Subcutaneous abdominal adipose tissue (tissue), 5 donors: Measurements from ENCODE around the gene UBE3D.

Experiments
- H3K27ac ChIP-seq: one replicate; pipeline ENCODE4 v1.7.0; 2013; ENCODE audit warnings: low read depth, mild to moderate bottlenecking, inconsistent platforms, low read length, moderate library complexity
- H3K27me3 ChIP-seq, 5 donors: one replicate each; pipeline ENCODE4 v1.7.0; 2013; ENCODE audit warnings: low read length in 5 of 5, inconsistent platforms in 1 of 5; ENCODE audit not compliant: control insufficient read depth in 5 of 5, insufficient read depth in 4 of 5
- H3K36me3 ChIP-seq, 5 donors: one replicate each; pipeline ENCODE4 v1.7.0; 2013; ENCODE audit warnings: low read length in 5 of 5; ENCODE audit not compliant: control insufficient read depth in 5 of 5, insufficient read depth in 5 of 5
- H3K4me1 ChIP-seq, 5 donors: one replicate each; pipeline ENCODE4 v1.7.0; 2013; ENCODE audit warnings: low read length in 5 of 5, mild to moderate bottlenecking in 3 of 5, moderate library complexity in 1 of 5; ENCODE audit not compliant: control insufficient read depth in 5 of 5, insufficient read depth in 5 of 5
- H3K4me3 ChIP-seq, 5 donors: one replicate each; pipeline ENCODE4 v1.7.0; 2013; ENCODE audit warnings: low read length in 5 of 5, low read depth in 1 of 5
- H3K9ac ChIP-seq, 5 donors: one replicate each; pipeline ENCODE4 v1.7.0; 2013; ENCODE audit warnings: low read length in 5 of 5, mild to moderate bottlenecking in 4 of 5, moderate library complexity in 3 of 5
- H3K9me3 ChIP-seq, 5 donors: one replicate each; pipeline ENCODE4 v1.7.0; 2013; ENCODE audit warnings: low read length in 5 of 5; ENCODE audit not compliant: control insufficient read depth in 5 of 5
- donor health status: healthy.
- donor health status: healthy.
- donor health status: healthy.
- donor health status: healthy.
- donor health status: healthy.

UBE3D gene

GRCh38 chr6:83057705-83058321 is 7.8 kb downstream of the UBE3D start:
- Histone ChIP-seq H3K36me3 (peaks cover 0 to 14% (median 2%) of the 10 kb centered on the region in 5 donors), H3K27ac (no peak overlapping the region), H3K4me1 (peaks cover 0 to 6% (median 2%) of the 10 kb centered on the region in 5 donors), H3K4me3 (no peak overlapping the region), H3K9me3 (no peaks in the 10 kb centered on the region), H3K27me3 (no peaks in the 10 kb centered on the region), H3K9ac (no peak overlapping the region)

GRCh38 chr6:83055366-83055964 is 10.2 kb downstream of the UBE3D start:
- no peak overlapping the region for H3K27ac ChIP-seq
- no peak overlapping the region for H3K4me3 ChIP-seq
- H3K9ac ChIP-seq: no peak overlapping the region
- H3K36me3 ChIP-seq: peaks cover 0 to 23% (median 3%) of the 10 kb centered on the region in 5 donors
- H3K27me3 ChIP-seq: no peaks in the 10 kb centered on the region
- no peaks in the 10 kb centered on the region for H3K9me3 ChIP-seq
- peaks cover 0 to 6% (median 2%) of the 10 kb centered on the region in 5 donors for H3K4me1 ChIP-seq

- Histone ChIP-seq H3K27me3 (no peaks in the 10 kb centered on the region), H3K36me3 (peaks cover 0 to 23% (median 3%) of the 10 kb centered on the region in 5 donors), H3K27ac (no peak overlapping the region), H3K9me3 (no peaks in the 10 kb centered on the region), H3K9ac (no peak overlapping the region), H3K4me3 (no peak overlapping the region), H3K4me1 (peaks cover 0 to 6% (median 2%) of the 10 kb centered on the region in 5 donors)
Observed at GRCh38 chr6:83053678-83054077, 12.0 kb downstream of the UBE3D start.

- Histone ChIP-seq H3K9me3 (no peaks in the 10 kb centered on the region), H3K4me1 (peaks cover 0 to 6% (median 2%) of the 10 kb centered on the region in 5 donors), H3K4me3 (no peak overlapping the region), H3K27ac (no peak overlapping the region), H3K36me3 (peaks cover 0 to 22% (median 3%) of the 10 kb centered on the region in 5 donors), H3K9ac (no peak overlapping the region), H3K27me3 (no peaks in the 10 kb centered on the region)
Observed at GRCh38 chr6:83051377-83052172, 14.1 kb downstream of the UBE3D start.

GRCh38 chr6:83047065-83047754 is 18.4 kb downstream of the UBE3D start:
- no peak overlapping the region for H3K27ac ChIP-seq
- no peaks in the 10 kb centered on the region for H3K4me1 ChIP-seq
- no peak overlapping the region for H3K4me3 ChIP-seq
- no peaks in the 10 kb centered on the region for H3K9me3 ChIP-seq
- H3K9ac ChIP-seq: no peak overlapping the region
- H3K27me3 ChIP-seq: no peaks in the 10 kb centered on the region
- peaks cover 0 to 16% (median 4%) of the 10 kb centered on the region in 5 donors for H3K36me3 ChIP-seq

- Histone ChIP-seq H3K4me3 (no peak overlapping the region), H3K4me1 (no peaks in the 10 kb centered on the region), H3K27me3 (no peaks in the 10 kb centered on the region), H3K27ac (no peak overlapping the region), H3K36me3 (peaks cover 0 to 4% (median 0%) of the 10 kb centered on the region in 5 donors), H3K9ac (no peak overlapping the region), H3K9me3 (no peaks in the 10 kb centered on the region)
Observed at GRCh38 chr6:83044091-83044768, 21.4 kb downstream of the UBE3D start.

- H3K4me1 ChIP-seq: no peaks in the 10 kb centered on the region
- no peak overlapping the region for H3K4me3 ChIP-seq
- H3K36me3 ChIP-seq: peaks cover 0 to 4% (median 0%) of the 10 kb centered on the region in 5 donors
- no peaks in the 10 kb centered on the region for H3K9me3 ChIP-seq
- no peaks in the 10 kb centered on the region for H3K27me3 ChIP-seq
- no peak overlapping the region for H3K27ac ChIP-seq
- no peak overlapping the region for H3K9ac ChIP-seq
Observed at GRCh38 chr6:83042467-83043053, 23.1 kb downstream of the UBE3D start.

- Histone ChIP-seq H3K27me3 (no peaks in the 10 kb centered on the region), H3K9me3 (no peaks in the 10 kb centered on the region), H3K36me3 (peaks cover 0 to 5% (median 0%) of the 10 kb centered on the region in 5 donors), H3K9ac (no peak overlapping the region), H3K4me1 (no peaks in the 10 kb centered on the region), H3K27ac (no peak overlapping the region), H3K4me3 (no peak overlapping the region)
Observed at GRCh38 chr6:83038246-83038645, 27.4 kb downstream of the UBE3D start.

- Histone ChIP-seq H3K4me3 (no peak overlapping the region), H3K9ac (no peak overlapping the region), H3K27me3 (no peaks in the 10 kb centered on the region), H3K4me1 (no peaks in the 10 kb centered on the region), H3K36me3 (peaks cover 0 to 11% (median 9%) of the 10 kb centered on the region in 5 donors), H3K27ac (no peak overlapping the region), H3K9me3 (peaks cover 0 to 6% (median 2%) of the 10 kb centered on the region in 5 donors)
Observed at GRCh38 chr6:83031689-83032088, 34.0 kb downstream of the UBE3D start.
